ENCODE results near the gene SHROOM3.

DNA sequence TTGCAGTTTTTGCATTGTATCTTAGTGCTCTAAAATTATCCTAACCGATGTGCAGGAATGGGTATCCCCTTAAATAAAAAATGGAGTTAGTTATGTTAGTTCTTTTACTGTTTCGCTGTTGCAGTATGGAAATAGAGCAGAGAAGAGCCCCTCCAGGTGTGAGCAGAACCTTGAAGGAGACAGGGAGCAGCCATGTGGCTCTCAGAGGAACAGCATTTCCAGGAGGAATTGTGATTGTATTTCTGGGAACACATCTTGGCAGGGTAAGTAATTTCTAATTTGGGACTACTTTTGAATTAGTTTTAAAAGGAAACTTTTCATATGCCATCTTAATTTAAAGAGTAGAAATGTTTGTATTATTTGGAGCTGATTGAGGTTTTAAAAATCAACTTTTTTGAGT is 8.8 kb upstream of the SHROOM3 start:
- TF ChIP-seq, protein P1, sequence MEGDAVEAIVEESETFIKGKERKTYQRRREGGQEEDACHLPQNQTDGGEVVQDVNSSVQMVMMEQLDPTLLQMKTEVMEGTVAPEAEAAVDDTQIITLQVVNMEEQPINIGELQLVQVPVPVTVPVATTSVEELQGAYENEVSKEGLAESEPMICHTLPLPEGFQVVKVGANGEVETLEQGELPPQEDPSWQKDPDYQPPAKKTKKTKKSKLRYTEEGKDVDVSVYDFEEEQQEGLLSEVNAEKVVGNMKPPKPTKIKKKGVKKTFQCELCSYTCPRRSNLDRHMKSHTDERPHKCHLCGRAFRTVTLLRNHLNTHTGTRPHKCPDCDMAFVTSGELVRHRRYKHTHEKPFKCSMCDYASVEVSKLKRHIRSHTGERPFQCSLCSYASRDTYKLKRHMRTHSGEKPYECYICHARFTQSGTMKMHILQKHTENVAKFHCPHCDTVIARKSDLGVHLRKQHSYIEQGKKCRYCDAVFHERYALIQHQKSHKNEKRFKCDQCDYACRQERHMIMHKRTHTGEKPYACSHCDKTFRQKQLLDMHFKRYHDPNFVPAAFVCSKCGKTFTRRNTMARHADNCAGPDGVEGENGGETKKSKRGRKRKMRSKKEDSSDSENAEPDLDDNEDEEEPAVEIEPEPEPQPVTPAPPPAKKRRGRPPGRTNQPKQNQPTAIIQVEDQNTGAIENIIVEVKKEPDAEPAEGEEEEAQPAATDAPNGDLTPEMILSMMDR (IDR thresholded peaks at IDR 0.05) = peak in 3 of 4 experiments; percentile 32 to 43 (median 35)
- TF ChIP-seq POLR2AphosphoS5 (IDR thresholded peaks at IDR 0.05) (peak; percentile 51), POLR2A (IDR thresholded peaks at IDR 0.05) (no peak)
